DOHH2 (cell line): ENCODE results near the gene RTRAF.

Source experiments
- H3F3A ChIP-seq: fragments of 200-600 bp; sonication (generic), shearing (Covaris generic); 2 replicates; pipeline ENCODE4 v1.6.0; 2016; ENCODE audit warnings: antibody characterized with exemption, mild to moderate bottlenecking; ENCODE audit not compliant: control insufficient read depth, insufficient read depth
- H3K27ac ChIP-seq: fragments of 200-600 bp; sonication (generic); 2 replicates; pipeline ENCODE4 v1.5.1; 2014; ENCODE audit warnings: low read depth, mild to moderate bottlenecking, low read length, moderate library complexity
- H3K27me3 ChIP-seq: fragments of 200-600 bp; sonication (generic); 2 replicates; pipeline ENCODE4 v1.6.1; 2014; ENCODE audit warnings: mild to moderate bottlenecking, low read length, mixed read lengths; ENCODE audit not compliant: control insufficient read depth
- H3K36me3 ChIP-seq: fragments of 200-600 bp; sonication (generic); 2 replicates; pipeline ENCODE4 v1.6.1; 2014; ENCODE audit warnings: mild to moderate bottlenecking, low read length, moderate library complexity, mixed read lengths; ENCODE audit not compliant: control insufficient read depth
- H3K4me1 ChIP-seq: fragments of 200-600 bp; sonication (generic); 2 replicates; pipeline ENCODE4 v1.6.1; 2014; ENCODE audit warnings: mild to moderate bottlenecking, low read length, mixed read lengths; ENCODE audit not compliant: control insufficient read depth
- H3K4me2 ChIP-seq: fragments of 200-600 bp; sonication (generic); 2 replicates; pipeline ENCODE4 v1.6.0; 2014; ENCODE audit warnings: mild to moderate bottlenecking, low read length, moderate library complexity
- H3K4me3 ChIP-seq: fragments of 200-600 bp; sonication (generic); 2 replicates; pipeline ENCODE4 v1.5.1; 2014; ENCODE audit warnings: mild to moderate bottlenecking, low read length, mixed read lengths
- H3K79me2 ChIP-seq: fragments of 200-600 bp; sonication (generic); 2 replicates; pipeline ENCODE4 v1.6.1; 2014; ENCODE audit warnings: mild to moderate bottlenecking, low read length, mixed read lengths; ENCODE audit not compliant: control insufficient read depth
- H3K9me2 ChIP-seq: fragments of 200-600 bp; sonication (generic); replicated peaks from 2 replicates; pipeline ENCODE4 v1.6.1; 2014; ENCODE audit warnings: mild to moderate bottlenecking, low read length, mixed read lengths; ENCODE audit not compliant: control insufficient read depth
- H3K9me3 ChIP-seq: fragments of 200-600 bp; sonication (generic); 2 replicates; pipeline ENCODE4 v1.6.1; 2014; ENCODE audit warnings: antibody characterized with exemption, low read length, mixed read lengths; ENCODE audit not compliant: control insufficient read depth, insufficient read depth
- H4K20me1 ChIP-seq: fragments of 200-600 bp; sonication (generic); 2 replicates; pipeline ENCODE4 v1.6.0; 2014; ENCODE audit warnings: low read depth, mild to moderate bottlenecking, antibody characterized with exemption, low read length, moderate library complexity; ENCODE audit not compliant: control insufficient read depth, insufficient read depth
- EZH2phosphoT487 ChIP-seq: fragments of 200-600 bp; sonication (generic); IDR thresholded peaks from 2 replicates; pipeline ENCODE4 v1.6.1; 2017; ENCODE audit warnings: borderline replicate concordance, mild to moderate bottlenecking, antibody characterized with exemption, low read length, moderate library complexity, mixed read lengths
- TF ChIP-seq, protein P1 (sequence below): fragments of 200-600 bp; sonication (generic); IDR thresholded peaks from one replicate; pipeline ENCODE4 v1.5.1; 2014; ENCODE audit warnings: antibody characterized with exemption, mild to moderate bottlenecking, low read depth, low read length; ENCODE audit not compliant: poor library complexity, severe bottlenecking

Gene RTRAF

DNA sequence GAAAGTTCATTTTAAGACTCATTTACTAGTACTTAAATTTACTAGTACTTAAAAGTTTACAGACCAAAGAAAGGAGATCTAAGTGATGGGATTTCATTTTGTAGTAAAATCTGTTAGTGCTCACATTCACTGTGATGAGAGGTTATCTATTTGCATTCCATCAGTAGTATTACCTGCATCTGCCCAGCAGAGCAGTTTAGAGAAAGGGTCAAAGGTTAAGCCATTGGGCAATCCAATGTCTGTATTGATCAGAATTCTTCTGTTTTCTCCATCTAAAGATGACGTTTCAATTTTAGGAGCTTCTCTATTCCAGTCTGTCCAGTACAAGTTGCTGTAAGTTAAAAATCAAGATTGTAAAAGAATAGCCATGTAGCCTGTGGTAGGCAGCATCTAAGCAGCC lies 18.3 kb downstream of the RTRAF start:
- H3K27ac ChIP-seq: no peak overlapping the region
- no peaks in the 10 kb centered on the region for H3K4me1 ChIP-seq
- no peaks in the 10 kb centered on the region for H3K9me2 ChIP-seq
- no peaks in the 10 kb centered on the region for H3K79me2 ChIP-seq
- H3K9me3 ChIP-seq: no peaks in the 10 kb centered on the region
- no peak overlapping the region for H3K4me3 ChIP-seq
- TF ChIP-seq, protein P1, sequence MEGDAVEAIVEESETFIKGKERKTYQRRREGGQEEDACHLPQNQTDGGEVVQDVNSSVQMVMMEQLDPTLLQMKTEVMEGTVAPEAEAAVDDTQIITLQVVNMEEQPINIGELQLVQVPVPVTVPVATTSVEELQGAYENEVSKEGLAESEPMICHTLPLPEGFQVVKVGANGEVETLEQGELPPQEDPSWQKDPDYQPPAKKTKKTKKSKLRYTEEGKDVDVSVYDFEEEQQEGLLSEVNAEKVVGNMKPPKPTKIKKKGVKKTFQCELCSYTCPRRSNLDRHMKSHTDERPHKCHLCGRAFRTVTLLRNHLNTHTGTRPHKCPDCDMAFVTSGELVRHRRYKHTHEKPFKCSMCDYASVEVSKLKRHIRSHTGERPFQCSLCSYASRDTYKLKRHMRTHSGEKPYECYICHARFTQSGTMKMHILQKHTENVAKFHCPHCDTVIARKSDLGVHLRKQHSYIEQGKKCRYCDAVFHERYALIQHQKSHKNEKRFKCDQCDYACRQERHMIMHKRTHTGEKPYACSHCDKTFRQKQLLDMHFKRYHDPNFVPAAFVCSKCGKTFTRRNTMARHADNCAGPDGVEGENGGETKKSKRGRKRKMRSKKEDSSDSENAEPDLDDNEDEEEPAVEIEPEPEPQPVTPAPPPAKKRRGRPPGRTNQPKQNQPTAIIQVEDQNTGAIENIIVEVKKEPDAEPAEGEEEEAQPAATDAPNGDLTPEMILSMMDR: no peak
- TF ChIP-seq EZH2phosphoT487: no peak
- no peaks in the 10 kb centered on the region for H3K27me3 ChIP-seq
- H3F3A ChIP-seq: 0 out of 2 replicates have a peak, but pooled peaks cover 12% of the 10 kb centered on the region
- peaks cover 91% of the 10 kb centered on the region for H3K36me3 ChIP-seq
- H3K4me2 ChIP-seq: no peak overlapping the region
- H4K20me1 ChIP-seq: no peaks in the 10 kb centered on the region

DNA sequence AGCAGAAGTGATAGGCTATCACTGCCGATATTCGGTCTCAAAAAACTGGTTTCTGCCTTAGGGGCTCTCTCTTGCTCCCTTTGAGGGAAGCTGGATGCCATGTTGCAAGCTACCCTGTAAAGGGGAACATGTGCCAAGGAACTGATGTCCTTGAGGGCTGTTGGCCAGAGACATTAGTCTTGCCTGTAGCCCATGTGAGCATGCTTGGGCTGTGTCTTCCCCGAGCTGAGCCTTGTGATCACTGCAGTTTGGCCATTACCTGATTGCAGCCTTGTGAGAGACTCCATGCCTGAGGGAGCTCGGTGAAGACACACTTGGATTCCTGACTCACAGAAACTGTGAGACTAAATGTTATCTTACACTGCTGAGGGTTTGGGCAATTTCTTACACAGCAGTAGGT lies 18.8 kb downstream of the RTRAF start:
- no peak for TF ChIP-seq EZH2phosphoT487
- TF ChIP-seq, protein P1: no peak
- Histone ChIP-seq H3K9me3 (no peaks in the 10 kb centered on the region), H3F3A (0 out of 2 replicates have a peak, but pooled peaks cover 12% of the 10 kb centered on the region), H3K79me2 (no peaks in the 10 kb centered on the region), H3K36me3 (peaks cover 86% of the 10 kb centered on the region), H3K9me2 (no peaks in the 10 kb centered on the region), H3K4me3 (no peak overlapping the region), H3K4me2 (no peak overlapping the region), H3K27ac (no peak overlapping the region), H3K27me3 (no peaks in the 10 kb centered on the region), H4K20me1 (no peaks in the 10 kb centered on the region), H3K4me1 (no peaks in the 10 kb centered on the region)

- Histone ChIP-seq H3K27ac (no peak overlapping the region), H3K9me3 (no peaks in the 10 kb centered on the region), H3F3A (0 out of 2 replicates have a peak, but pooled peaks cover 12% of the 10 kb centered on the region), H3K4me2 (no peak overlapping the region), H3K79me2 (no peaks in the 10 kb centered on the region), H4K20me1 (no peaks in the 10 kb centered on the region), H3K4me3 (no peak overlapping the region), H3K27me3 (no peaks in the 10 kb centered on the region), H3K36me3 (peaks cover 65% of the 10 kb centered on the region), H3K9me2 (no peaks in the 10 kb centered on the region), H3K4me1 (no peaks in the 10 kb centered on the region)
- TF ChIP-seq, protein P1: no peak
- no peak for TF ChIP-seq EZH2phosphoT487
These were observed 20.9 kb downstream of the RTRAF start for GRCh38 chr14:52010173-52010693.
